Stimulated activated CD4-positive, alpha-beta T cell treated with anti-CD3 and anti-CD28 coated beads, Interleukin-4, amount 100 ng/mL, for 1 hour (primary cell): ENCODE results near the gene USP28.
"Not testable (repeated sequence)": the region's sequence is repeated elsewhere in the genome, so short reads cannot be mapped to it uniquely, and the experiment has no call there.

Source experiments
- DNase-seq: peaks from one replicate; pipeline ENCODE4 v3.0.0-alpha.2; 2020

Gene USP28

DNA sequence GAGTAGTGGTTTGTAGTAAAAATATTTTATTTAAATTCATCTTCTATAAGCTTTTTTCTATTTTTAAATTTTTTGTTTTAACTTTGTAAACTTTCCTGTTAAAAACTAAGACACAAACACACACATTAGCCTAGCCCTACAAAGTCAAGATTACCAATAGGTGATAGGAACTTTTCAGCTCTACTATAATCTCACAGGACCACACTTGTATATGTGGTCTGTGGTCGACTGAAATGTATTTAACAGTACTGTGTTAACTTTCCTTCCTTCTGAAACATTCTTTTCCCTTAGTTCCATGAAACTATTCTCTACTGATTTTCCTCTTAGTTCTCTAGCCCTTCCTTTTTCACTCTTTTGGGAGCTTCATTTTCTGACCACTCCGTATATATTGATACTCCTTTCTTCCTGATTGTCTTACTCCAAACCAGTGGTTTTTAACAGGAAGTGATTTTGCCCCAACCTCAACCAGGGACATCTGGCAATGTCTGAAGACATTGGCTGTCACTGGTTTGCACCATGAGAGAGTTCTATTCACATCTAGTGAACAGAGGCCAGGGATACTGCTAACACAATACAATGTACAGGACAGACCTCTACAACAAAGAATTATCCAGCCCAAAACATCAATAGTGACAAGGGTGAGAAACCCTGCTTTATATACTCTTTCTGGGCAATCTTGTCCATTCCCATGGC is 110.7 kb downstream of the USP28 start:
- no peak for DNase-seq

DNA sequence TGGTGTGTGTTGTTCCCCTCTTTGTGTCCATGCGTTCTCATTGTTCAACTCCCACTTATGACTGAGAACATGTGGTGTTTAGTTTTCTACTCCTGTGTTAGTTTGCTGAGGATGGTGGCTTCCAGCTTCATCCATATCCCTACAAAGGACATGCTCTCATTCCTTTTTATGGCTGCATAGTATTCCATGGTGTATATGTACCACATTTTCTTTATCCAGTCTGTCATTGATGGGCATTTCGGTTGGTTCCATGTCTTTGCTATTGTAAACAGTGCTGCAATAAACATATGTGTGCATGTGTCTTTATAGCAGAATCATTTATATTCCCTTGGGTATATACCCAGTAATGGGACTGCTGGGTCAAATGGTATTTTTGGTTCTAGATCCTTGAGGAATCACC is 112.3 kb downstream of the USP28 start:
- DNase-seq: not testable (repeated sequence)

DNA sequence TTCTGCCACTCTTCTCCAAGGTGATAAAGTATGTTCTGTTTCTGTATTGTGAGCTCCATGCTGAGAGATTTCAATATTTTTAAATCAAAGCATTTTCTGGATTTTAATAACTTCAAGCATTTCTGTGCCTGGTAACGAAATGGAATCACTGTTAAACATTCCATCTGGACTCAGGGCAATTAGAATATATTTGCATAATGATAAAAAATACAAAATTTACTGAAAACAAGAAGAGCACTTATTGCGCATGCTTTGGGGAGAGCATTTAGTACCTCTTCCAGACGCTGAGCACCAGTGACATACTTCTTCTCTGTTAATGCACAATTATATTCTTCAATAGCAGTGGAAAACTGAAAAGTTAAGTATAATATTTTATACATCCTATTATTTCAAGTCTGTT is 115.1 kb downstream of the USP28 start:
- no peak for DNase-seq

DNA sequence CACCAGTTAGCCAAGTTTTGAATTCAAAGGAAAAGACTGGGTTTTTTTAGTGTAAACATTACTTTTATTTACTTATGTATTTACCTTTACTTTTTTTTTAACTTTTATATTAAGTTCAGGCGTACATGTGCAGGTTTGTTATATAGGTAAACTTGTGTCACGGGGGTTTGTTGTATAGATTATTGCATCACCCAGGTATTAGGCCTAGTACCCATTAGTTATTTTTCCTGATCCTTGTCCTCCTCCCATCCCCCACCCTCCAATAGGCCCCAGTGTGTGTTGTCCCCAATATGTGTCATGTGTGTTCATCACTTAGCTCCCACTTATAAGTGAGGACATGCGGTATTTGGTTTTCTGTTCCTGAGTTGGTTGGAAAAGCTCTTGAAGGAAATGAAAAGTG is 122.4 kb downstream of the USP28 start:
- no peak for DNase-seq
